ENCODE measurements around the gene SLC31A1. TPM values are rescaled to one million over a fixed set of nuclear protein-coding genes. Genes with fewer than 3 reads are reported as not detected.

SLC31A1 gene
- polyA plus RNA-seq, 1 donor = 7.8 TPM

GRCh38 chr9:113302792-113303418, 81.6 kb downstream of the SLC31A1 start, which contains the start of gene RNF183:
Gene RNF183 (minus strand): TSS chr9:113303376. CDS start chr9:113298184, 5,192 bp downstream.
- DNase-seq (ENCODE audit: low read depth) = no peak

GRCh38 chr9:113306566-113306965, 85.2 kb downstream of the SLC31A1 start:
- DNase-seq (ENCODE audit: low read depth) = no peak

- no peak for DNase-seq (ENCODE audit: low read depth)
These were observed 86.1 kb downstream of the SLC31A1 start for GRCh38 chr9:113307396-113307975.

GRCh38 chr9:113309204-113309813, 88.0 kb downstream of the SLC31A1 start:
- DNase-seq (ENCODE audit: low read depth) = no peak

- DNase-seq (ENCODE audit: low read depth) = no peak
These were observed 89.2 kb downstream of the SLC31A1 start for GRCh38 chr9:113310538-113310937.

- no peak for DNase-seq (ENCODE audit: low read depth)
These were observed 90.6 kb downstream of the SLC31A1 start for GRCh38 chr9:113311961-113312360.

- no peak for DNase-seq (ENCODE audit: low read depth)
These were observed 91.9 kb downstream of the SLC31A1 start for GRCh38 chr9:113313261-113313660.

Other genes starting within 250 kb of the SLC31A1 start
- gene ZNF883, start 209.4 kb upstream of the SLC31A1 start, polyA plus RNA-seq (ENCODE audit: insufficient read length) = 4.1 TPM
- gene ZFP37, start 164.8 kb upstream of the SLC31A1 start, polyA plus RNA-seq (ENCODE audit: insufficient read length) = 3.3 TPM
- gene SLC31A2, start 70.5 kb upstream of the SLC31A1 start, polyA plus RNA-seq (ENCODE audit: insufficient read length) = 3.4 TPM
- gene FKBP15, start 267 bp upstream of the SLC31A1 start, polyA plus RNA-seq (ENCODE audit: insufficient read length) = 19.3 TPM
- 20.3 TPM for gene CDC26, start 54.0 kb downstream of the SLC31A1 start, polyA plus RNA-seq (ENCODE audit: insufficient read length)
- gene PRPF4, start 54.1 kb downstream of the SLC31A1 start, polyA plus RNA-seq (ENCODE audit: insufficient read length) = 16.6 TPM
- gene RNF183, start 81.8 kb downstream of the SLC31A1 start, polyA plus RNA-seq (ENCODE audit: insufficient read length) = not detected
- gene WDR31, start 118.7 kb downstream of the SLC31A1 start, polyA plus RNA-seq (ENCODE audit: insufficient read length) = 1.7 TPM
- gene BSPRY, start 128.0 kb downstream of the SLC31A1 start, polyA plus RNA-seq (ENCODE audit: insufficient read length) = 0.29 TPM
- 4.2 TPM for gene HDHD3, start 155.4 kb downstream of the SLC31A1 start, polyA plus RNA-seq (ENCODE audit: insufficient read length)
- 18.1 TPM for gene ALAD, start 179.7 kb downstream of the SLC31A1 start, polyA plus RNA-seq (ENCODE audit: insufficient read length)
- 45.3 TPM for gene POLE3, start 189.1 kb downstream of the SLC31A1 start, polyA plus RNA-seq (ENCODE audit: insufficient read length)
- 0.40 TPM for gene C9orf43, start 189.2 kb downstream of the SLC31A1 start, polyA plus RNA-seq (ENCODE audit: insufficient read length)
- 32.6 TPM for gene RGS3, start 242.2 kb downstream of the SLC31A1 start, polyA plus RNA-seq (ENCODE audit: insufficient read length)

Measured in forelimb muscle (tissue), 1 donor.